Loucy (cell line): ENCODE data around the gene RPL12.

ENCODE experiments used
- H2AFZ ChIP-seq: fragments of 200-600 bp; sonication (generic); 2 replicates; pipeline ENCODE4 v1.6.0; 2016; ENCODE audit warnings: antibody characterized with exemption, mild to moderate bottlenecking, low read length, moderate library complexity
- H3F3A ChIP-seq: fragments of 200-600 bp; 2 replicates; pipeline ENCODE4 v1.6.0; 2016; ENCODE audit warnings: antibody characterized with exemption, low read depth, mild to moderate bottlenecking
- H3K27me3 ChIP-seq: fragments of 200-600 bp; sonication (generic); 2 replicates; pipeline ENCODE4 v1.6.1; 2014; ENCODE audit warnings: low read length, mild to moderate bottlenecking; ENCODE audit not compliant: insufficient read depth, poor library complexity, severe bottlenecking
- H3K36me3 ChIP-seq: fragments of 200-600 bp; sonication (generic); 2 replicates; pipeline ENCODE4 v1.6.1; 2016; ENCODE audit warnings: low read length; ENCODE audit not compliant: insufficient read depth
- H3K4me1 ChIP-seq: fragments of 200-600 bp; sonication (generic); 2 replicates; pipeline ENCODE4 v1.5.1; 2014; ENCODE audit warnings: low read length, mild to moderate bottlenecking; ENCODE audit not compliant: insufficient read depth, poor library complexity, severe bottlenecking
- H3K4me2 ChIP-seq: fragments of 200-600 bp; sonication (generic); 2 replicates; pipeline ENCODE4 v1.6.0; 2014; ENCODE audit warnings: antibody characterized with exemption, low read length, low read depth, mild to moderate bottlenecking; ENCODE audit not compliant: poor library complexity, severe bottlenecking
- H3K4me3 ChIP-seq: fragments of 200-600 bp; sonication (generic); 2 replicates; pipeline ENCODE4 v1.5.1; 2014; ENCODE audit warnings: low read length, mild to moderate bottlenecking, mixed read lengths; ENCODE audit not compliant: poor library complexity, severe bottlenecking
- H3K79me2 ChIP-seq: fragments of 200-600 bp; sonication (generic); 2 replicates; pipeline ENCODE4 v1.6.1; 2014; ENCODE audit warnings: low read length; ENCODE audit not compliant: insufficient read depth
- H3K9ac ChIP-seq: fragments of 200-600 bp; sonication (generic); 2 replicates; pipeline ENCODE4 v1.6.0; 2014; ENCODE audit warnings: mild to moderate bottlenecking, low read depth, low read length, moderate library complexity; ENCODE audit not compliant: poor library complexity, severe bottlenecking
- H3K9me2 ChIP-seq: fragments of 200-600 bp; sonication (generic); replicated peaks from 2 replicates; pipeline ENCODE4 v1.6.1; 2016; ENCODE audit warnings: low read depth, low read length, mixed read lengths
- H3K9me3 ChIP-seq: fragments of 200-600 bp; sonication (generic); 2 replicates; pipeline ENCODE4 v1.6.1; 2014; ENCODE audit warnings: mild to moderate bottlenecking, antibody characterized with exemption, low read length, low read depth; ENCODE audit not compliant: insufficient read depth
- H4K20me1 ChIP-seq: fragments of 200-600 bp; sonication (generic); 2 replicates; pipeline ENCODE4 v1.6.0; 2014; ENCODE audit warnings: antibody characterized with exemption, low read length, mild to moderate bottlenecking; ENCODE audit not compliant: insufficient read depth, poor library complexity, severe bottlenecking
- CTCF ChIP-seq: fragments of 200-600 bp; sonication (generic); conservative IDR thresholded peaks from 2 replicates; pipeline ENCODE4 v1.5.1; 2014; ENCODE audit warnings: mild to moderate bottlenecking, antibody characterized with exemption, low read length
- EZH2phosphoT487 ChIP-seq: fragments of 200-600 bp; IDR thresholded peaks from 2 replicates; pipeline ENCODE4 v1.6.1; 2018; ENCODE audit warnings: antibody characterized with exemption, mild to moderate bottlenecking, moderate library complexity, borderline replicate concordance

Gene RPL12

GRCh38 chr9:127421057-127421456 is 30.1 kb downstream of the RPL12 start:
- peaks cover 8% of the 10 kb centered on the region for H4K20me1 ChIP-seq
- no peaks in the 10 kb centered on the region for H3K36me3 ChIP-seq
- no peak overlapping the region for H3K9ac ChIP-seq
- H3F3A ChIP-seq, result no peaks in the 10 kb centered on the region
- peaks cover 30% of the 10 kb centered on the region for H3K79me2 ChIP-seq
- H3K4me1 ChIP-seq, result peaks cover 15% of the 10 kb centered on the region
- no peaks in the 10 kb centered on the region for H3K9me3 ChIP-seq
- peaks cover 2% of the 10 kb centered on the region for H3K27me3 ChIP-seq
- H3K9me2 ChIP-seq, result no peaks in the 10 kb centered on the region
- TF ChIP-seq EZH2phosphoT487, result no peak
- TF ChIP-seq CTCF, result no peak
- no peak overlapping the region for H2AFZ ChIP-seq
- no peak overlapping the region for H3K4me3 ChIP-seq
- H3K4me2 ChIP-seq, result no peak overlapping the region

GRCh38 chr9:127419348-127419747 is 31.9 kb downstream of the RPL12 start:
- Histone ChIP-seq H3K9me3 (no peaks in the 10 kb centered on the region), H3K27me3 (peaks cover 5% of the 10 kb centered on the region), H2AFZ (no peak overlapping the region), H3K4me2 (no peak overlapping the region), H3K79me2 (peaks cover 14% of the 10 kb centered on the region), H3K36me3 (no peaks in the 10 kb centered on the region), H3K4me1 (peaks cover 11% of the 10 kb centered on the region), H3K9ac (no peak overlapping the region), H3F3A (no peaks in the 10 kb centered on the region), H3K4me3 (no peak overlapping the region), H4K20me1 (no peaks in the 10 kb centered on the region), H3K9me2 (no peaks in the 10 kb centered on the region)
- TF ChIP-seq CTCF (no peak), EZH2phosphoT487 (no peak)

- Histone ChIP-seq H3K9me3 (no peaks in the 10 kb centered on the region), H3K9ac (no peak overlapping the region), H3K27me3 (peaks cover 5% of the 10 kb centered on the region), H3K36me3 (no peaks in the 10 kb centered on the region), H3K4me1 (peaks cover 7% of the 10 kb centered on the region), H3K4me2 (no peak overlapping the region), H3K79me2 (peaks cover 8% of the 10 kb centered on the region), H3K4me3 (no peak overlapping the region), H4K20me1 (no peaks in the 10 kb centered on the region), H3F3A (no peaks in the 10 kb centered on the region), H2AFZ (no peak overlapping the region), H3K9me2 (no peaks in the 10 kb centered on the region)
- no peak for TF ChIP-seq EZH2phosphoT487
- TF ChIP-seq CTCF, result peak; percentile 65
These were observed 33.2 kb downstream of the RPL12 start for GRCh38 chr9:127418037-127418471.
